Measurements from ENCODE around the gene SELENOO. TPM values are rescaled to one million over a fixed set of nuclear protein-coding genes. Genes with fewer than 3 reads are reported as not detected.

The SELENOO gene
- total RNA-seq, 2 experiments from 2014 or later, result 34.0 to 44.2 TPM

DNA sequence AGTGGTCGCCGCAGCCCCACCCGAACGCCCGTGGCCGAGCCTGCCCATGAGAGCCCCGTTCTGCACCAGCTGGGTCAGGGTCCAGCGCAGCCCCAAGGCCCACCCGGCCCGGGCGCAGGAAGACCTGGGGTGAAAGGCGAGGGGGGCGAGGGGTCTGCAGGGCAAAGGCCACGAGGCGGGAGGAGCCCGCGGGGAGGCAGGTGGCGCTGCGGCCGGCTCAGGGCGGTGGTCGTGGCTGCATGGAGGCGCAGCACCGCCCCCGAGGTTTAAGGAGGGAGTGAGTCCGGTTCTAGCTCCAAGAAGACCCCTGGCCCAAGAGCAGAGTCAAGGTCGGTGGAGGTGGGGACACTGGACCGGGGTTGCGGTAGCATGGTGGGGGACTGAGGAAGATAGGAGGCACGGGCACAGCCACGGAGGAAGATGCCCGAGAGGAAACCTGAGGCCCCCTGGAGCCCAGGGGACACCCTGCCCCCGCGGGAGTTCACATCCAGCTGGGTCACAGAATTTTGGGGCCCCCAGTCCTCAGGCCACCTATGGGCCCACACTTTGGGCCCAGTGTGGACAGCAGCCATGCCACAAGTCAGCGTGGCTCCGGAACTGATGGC is 50.8 kb downstream of the SELENOO start:
- no peak for TF ChIP-seq EZH2phosphoT487 (IDR thresholded peaks at IDR 0.05; ENCODE audit: borderline replicate concordance, low read depth, low read length)
- TF ChIP-seq, protein P1, sequence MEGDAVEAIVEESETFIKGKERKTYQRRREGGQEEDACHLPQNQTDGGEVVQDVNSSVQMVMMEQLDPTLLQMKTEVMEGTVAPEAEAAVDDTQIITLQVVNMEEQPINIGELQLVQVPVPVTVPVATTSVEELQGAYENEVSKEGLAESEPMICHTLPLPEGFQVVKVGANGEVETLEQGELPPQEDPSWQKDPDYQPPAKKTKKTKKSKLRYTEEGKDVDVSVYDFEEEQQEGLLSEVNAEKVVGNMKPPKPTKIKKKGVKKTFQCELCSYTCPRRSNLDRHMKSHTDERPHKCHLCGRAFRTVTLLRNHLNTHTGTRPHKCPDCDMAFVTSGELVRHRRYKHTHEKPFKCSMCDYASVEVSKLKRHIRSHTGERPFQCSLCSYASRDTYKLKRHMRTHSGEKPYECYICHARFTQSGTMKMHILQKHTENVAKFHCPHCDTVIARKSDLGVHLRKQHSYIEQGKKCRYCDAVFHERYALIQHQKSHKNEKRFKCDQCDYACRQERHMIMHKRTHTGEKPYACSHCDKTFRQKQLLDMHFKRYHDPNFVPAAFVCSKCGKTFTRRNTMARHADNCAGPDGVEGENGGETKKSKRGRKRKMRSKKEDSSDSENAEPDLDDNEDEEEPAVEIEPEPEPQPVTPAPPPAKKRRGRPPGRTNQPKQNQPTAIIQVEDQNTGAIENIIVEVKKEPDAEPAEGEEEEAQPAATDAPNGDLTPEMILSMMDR (conservative IDR thresholded peaks at IDR 0.05; ENCODE audit: low read length), result no peak
- Histone ChIP-seq H3K4me3 (ENCODE audit: low read depth, low read length, poor library complexity, severe bottlenecking) (peak overlapping the region; percentile 81), H3K9me2 (ENCODE audit: insufficient read depth, low read length) (no peaks in the 10 kb centered on the region), H3K9me3 (ENCODE audit: low read length) (no peaks in the 10 kb centered on the region), H4K20me1 (ENCODE audit: insufficient read depth, low read length) (no peaks in the 10 kb centered on the region), H3K79me2 (ENCODE audit: insufficient read depth, low read depth, low read length) (peaks cover under 1% of the 10 kb centered on the region; the same call in 1 of the 2 replicates), H3K4me1 (ENCODE audit: insufficient read depth, low read length, poor library complexity, severe bottlenecking) (peaks cover 41% of the 10 kb centered on the region), H3K27ac (ENCODE audit: low read depth, low read length, poor library complexity, severe bottlenecking) (peak overlapping the region; percentile 62), H2AFZ (ENCODE audit: low read length) (no peak overlapping the region), H3K4me2 (ENCODE audit: low read length) (peak overlapping the region; percentile 94), H3K36me3 (ENCODE audit: insufficient read depth, low read length) (peaks cover 31% of the 10 kb centered on the region)
- no TSS peak for BruUV-seq (replicated peaks)
- intact Hi-C loops (cut with micrococcal nuclease; ENCODE audit: unreplicated experiment), result loop anchor here (5.0 kb wide), 3 partner anchors 91 to 371 kb away; partner anchors contain the start of genes CHKB and PPP6R2
- POLR2A ChIA-PET, result interaction anchor here (1.2 kb wide), 2 partner anchors 10 to 66 kb away, joined by 3 to 5 read pairs; partner anchors contain the start of gene MAPK12
- CTCF ChIA-PET (ENCODE audit: unreplicated experiment), result no interaction called here
- no peak for DNase-seq (ENCODE audit: low spot score)

DNA sequence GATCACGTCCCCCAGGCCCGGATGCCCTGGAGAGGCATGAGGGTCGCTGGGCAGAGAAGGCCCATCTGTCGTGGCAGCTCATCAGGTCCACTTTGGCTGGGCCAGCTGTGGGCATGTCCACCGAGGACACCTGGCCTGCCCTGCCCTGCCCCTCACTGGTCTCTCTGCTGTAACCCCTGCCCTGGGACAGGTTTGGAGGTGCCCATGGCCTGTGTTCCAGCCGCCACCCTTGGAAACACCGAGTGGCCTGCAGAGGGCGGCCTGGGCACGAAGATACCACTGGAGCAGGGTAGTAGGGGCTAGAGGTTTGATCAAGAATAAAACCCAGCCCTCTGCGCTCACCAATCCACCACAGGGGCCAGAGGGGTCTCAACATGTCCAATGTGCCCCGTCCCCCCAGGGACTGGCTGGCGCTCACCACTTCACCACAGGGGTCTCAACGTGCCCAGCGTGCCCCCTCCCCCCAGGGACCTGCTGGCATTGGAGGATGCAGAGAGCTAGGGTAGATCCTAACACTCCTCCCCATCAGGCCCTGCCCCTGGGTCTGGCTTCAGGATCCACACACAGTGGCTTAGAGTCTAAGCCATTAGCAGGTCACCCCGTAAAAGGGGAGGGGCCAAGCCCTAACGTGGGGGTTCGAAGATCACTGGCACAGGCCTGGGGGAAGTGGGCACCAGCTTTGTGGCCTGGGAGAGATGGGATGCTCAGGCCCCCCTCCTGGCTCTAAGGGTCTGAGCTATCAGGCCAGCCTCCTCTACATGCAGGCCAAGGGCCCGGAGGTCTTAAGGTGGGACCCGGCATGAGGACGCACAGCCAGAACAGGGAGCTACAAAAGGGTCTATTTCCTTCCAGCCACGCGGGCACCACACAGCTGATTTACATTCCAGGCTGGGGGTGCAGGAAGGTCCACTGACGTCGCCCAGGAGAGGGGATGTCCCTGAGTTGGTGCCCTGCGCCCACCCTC is 51.6 kb downstream of the SELENOO start:
- Histone ChIP-seq H3K79me2 (ENCODE audit: insufficient read depth, low read depth, low read length) (no peaks in the 10 kb centered on the region), H3K9me2 (ENCODE audit: insufficient read depth, low read length) (no peaks in the 10 kb centered on the region), H3K4me2 (ENCODE audit: low read length) (0 out of 2 replicates have a peak overlapping the region, but pooled peaks have one; percentile 94), H3K27ac (ENCODE audit: low read depth, low read length, poor library complexity, severe bottlenecking) (peak overlapping the region; percentile 62), H3K9me3 (ENCODE audit: low read length) (no peaks in the 10 kb centered on the region), H3K4me3 (ENCODE audit: low read depth, low read length, poor library complexity, severe bottlenecking) (no peak overlapping the region), H2AFZ (ENCODE audit: low read length) (no peak overlapping the region), H3K36me3 (ENCODE audit: insufficient read depth, low read length) (peaks cover 31% of the 10 kb centered on the region), H4K20me1 (ENCODE audit: insufficient read depth, low read length) (no peaks in the 10 kb centered on the region), H3K4me1 (ENCODE audit: insufficient read depth, low read length, poor library complexity, severe bottlenecking) (peaks cover 37% of the 10 kb centered on the region)
- peak; percentile 68 for DNase-seq (ENCODE audit: low spot score)
- POLR2A ChIA-PET, result interaction anchor here (1.2 kb wide), 1 partner anchor 65 kb away, joined by 3 read pairs; no protein-coding TSS in a partner anchor
- intact Hi-C loops (cut with micrococcal nuclease; ENCODE audit: unreplicated experiment), result loop anchor here (5.0 kb wide), 3 partner anchors 90 to 370 kb away; partner anchors contain the start of genes CHKB and PPP6R2
- CTCF ChIA-PET (ENCODE audit: unreplicated experiment), result interaction anchor here (0.7 to 1.0 kb wide), 4 partner anchors 28 to 273 kb away, joined by 3 to 6 read pairs (median 4); partner anchors contain the start of gene SCO2
- TF ChIP-seq EZH2phosphoT487 (IDR thresholded peaks at IDR 0.05; ENCODE audit: borderline replicate concordance, low read depth, low read length), result no peak
- TF ChIP-seq, protein P1 (conservative IDR thresholded peaks at IDR 0.05; ENCODE audit: low read length), result peak; percentile 79
- BruUV-seq (replicated peaks), result no TSS peak

Data from OCI-LY7 (cell line).